NT2/D1 (cell line): ENCODE data around the gene RAB40C.

ENCODE experiments used
- SUZ12 ChIP-seq: IDR thresholded peaks from 2 replicates; pipeline ENCODE4 v1.6.1; 2011; ENCODE audit not compliant: insufficient read length, insufficient read depth; ENCODE audit errors: extremely low read depth
- YY1 ChIP-seq: IDR thresholded peaks from 2 replicates; pipeline ENCODE4 v1.6.1; 2011; ENCODE audit not compliant: insufficient read length, insufficient read depth
- ZNF274 ChIP-seq: IDR thresholded peaks from 2 replicates; pipeline ENCODE4 v1.6.1; 2011; ENCODE audit warnings: mild to moderate bottlenecking, low read depth, low read length

DNA sequence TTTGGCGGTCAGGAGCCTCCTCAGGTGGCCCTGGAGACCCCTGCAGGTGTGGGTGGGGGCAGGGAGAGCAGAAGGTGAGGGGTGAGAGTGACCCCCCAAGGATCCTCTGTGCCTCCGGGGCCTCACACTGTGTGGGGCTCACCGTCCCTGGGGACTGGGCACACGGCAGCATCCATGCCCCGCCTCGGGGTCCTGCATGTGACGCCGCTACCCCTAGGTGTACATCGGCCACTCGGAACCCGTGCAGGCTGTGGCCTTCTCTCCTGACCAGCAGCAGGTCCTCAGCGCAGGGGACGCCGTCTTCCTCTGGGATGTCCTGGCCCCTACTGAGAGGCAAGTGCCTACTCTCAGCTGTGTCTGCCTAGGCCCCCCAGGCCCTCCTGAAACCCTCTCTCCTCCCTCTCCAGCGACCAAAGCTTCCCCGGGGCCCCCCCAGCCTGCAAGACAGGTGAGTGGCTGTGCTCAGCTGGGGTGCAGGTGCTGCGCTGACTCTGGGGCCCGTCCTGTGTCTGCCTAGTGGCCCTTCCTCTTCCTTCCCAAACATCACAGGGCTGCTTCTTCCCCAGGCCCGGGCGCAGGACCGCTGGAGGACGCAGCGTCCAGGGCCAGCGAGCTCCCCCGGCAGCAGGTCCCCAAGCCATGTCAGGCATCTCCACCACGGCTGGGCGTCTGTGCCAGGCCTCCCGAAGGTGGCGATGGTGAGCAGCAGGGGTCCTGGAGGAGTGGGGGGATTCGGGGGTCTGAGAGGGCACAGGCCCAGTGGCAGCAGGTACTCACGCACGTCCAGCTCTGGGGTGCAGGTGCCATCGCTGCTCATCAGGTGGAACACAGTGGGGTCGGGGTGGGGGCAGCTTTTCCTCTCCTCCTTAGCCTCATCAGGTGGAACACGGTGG is 69.1 kb downstream of the RAB40C start:
- TF ChIP-seq SUZ12 (no peak), YY1 (no peak), ZNF274 (no peak)
